GM18870 (cell line): Measurements from ENCODE around the gene XPNPEP3.

Experiments
- ATAC-seq: cut with Tn5 transposase; IDR thresholded peaks from one replicate; pipeline ENCODE4 v1.9.1; 2021; ENCODE audit warnings: moderate library complexity; ENCODE audit not compliant: unreplicated experiment

XPNPEP3 gene

DNA sequence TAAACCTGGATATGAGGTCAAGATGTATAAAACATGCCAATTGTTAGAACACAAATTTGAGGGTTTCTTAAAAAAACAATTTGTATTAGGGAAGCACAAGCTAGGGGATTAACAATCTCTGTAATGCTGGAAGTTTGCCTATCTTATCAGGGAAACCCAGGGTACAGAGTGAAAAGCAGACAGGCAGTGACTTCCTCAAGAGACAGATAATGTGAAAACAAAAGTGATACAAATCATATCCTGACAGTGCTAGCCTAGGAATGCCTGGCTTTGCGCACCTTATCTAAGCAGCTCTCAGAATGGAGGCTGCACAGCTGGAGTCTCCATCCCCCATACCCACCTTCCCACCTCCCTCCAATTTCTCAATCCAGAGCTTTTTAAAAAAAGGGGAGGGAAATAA, 71.7 kb downstream of the XPNPEP3 start:
- ATAC-seq: no peak

DNA sequence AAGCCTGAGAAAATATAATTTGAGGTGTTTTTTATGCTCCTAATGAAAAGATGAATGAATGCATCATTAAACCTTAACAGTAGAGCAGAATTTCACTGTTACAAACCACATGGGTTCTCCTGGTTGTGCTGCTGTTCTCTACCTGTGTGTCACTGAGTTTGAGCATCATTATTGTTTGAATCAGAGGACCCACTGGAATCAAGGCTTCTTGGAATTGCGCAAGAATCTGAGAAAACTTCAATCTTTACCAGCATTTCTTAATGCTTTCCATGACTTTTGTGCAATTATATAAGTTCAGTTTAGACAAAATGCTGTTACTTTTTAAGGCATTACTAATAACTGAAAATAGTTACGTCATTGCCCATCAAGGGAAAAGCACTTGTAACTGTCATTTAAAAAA, 75.4 kb downstream of the XPNPEP3 start:
- ATAC-seq: no peak

DNA sequence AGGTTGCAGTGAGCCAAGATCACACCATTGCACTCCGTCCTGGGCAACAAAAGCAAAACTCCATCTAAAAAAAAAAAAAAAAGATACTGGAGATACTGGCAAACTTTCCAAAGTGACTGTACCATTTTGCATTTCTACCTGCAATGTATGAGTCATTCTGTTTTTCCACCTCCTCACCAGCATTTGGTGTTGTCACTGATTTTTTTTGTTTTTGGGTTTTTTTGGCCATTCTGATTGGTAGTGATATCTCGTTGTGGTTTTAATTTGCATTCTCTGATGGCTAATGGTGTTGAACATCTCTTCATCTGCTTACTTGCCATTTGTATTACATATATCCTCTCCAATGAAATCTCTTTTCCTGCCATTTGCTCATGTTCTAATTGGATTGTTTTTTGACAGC, 82.3 kb downstream of the XPNPEP3 start:
- no peak for ATAC-seq

DNA sequence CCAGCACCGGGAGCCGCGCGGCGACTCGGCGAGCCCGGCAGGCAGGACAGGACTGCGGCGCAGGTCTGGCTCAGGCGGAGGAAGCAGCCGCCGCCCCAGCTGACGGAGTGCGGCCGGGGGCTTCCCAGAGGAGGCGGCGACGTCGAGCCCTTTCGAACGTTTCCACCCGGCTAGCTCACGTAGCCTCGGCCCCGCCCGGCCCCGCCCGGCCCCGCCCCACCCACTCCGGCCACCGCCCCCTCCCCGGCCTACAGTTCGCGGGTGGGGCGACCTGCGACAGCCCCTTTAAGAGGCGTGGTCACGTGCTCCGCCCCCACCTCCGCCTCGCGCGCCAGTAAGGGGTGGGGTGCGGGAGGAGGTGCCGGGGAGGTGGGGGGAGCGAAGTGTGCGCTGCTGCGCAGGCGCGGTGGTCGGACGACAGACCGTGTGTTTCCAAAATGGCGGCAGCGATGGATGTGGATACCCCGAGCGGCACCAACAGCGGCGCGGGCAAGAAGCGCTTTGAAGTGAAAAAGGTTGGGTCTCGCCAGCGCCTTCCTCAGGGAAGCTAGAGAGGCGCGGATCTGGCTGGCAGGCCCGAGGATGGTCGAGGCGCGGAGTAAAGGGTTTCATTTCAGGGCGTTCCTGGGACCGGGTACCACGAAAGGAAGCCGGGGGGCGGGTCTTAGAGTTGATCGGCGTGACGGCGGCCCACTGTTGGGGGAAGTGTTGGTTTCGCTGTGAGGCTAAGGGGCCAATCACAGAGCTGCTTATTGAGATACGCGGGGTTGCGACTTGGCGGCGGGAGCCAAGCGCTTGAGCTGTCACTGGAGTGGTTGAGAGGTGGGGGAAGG, 94.2 kb downstream of the XPNPEP3 start, which contains the start of gene RBX1:
TSS of gene RBX1 (plus strand) at position 417 of the 833 bp plus-strand sequence. CDS start at position 438, 21 bp downstream.
- peak; percentile 76 for ATAC-seq

DNA sequence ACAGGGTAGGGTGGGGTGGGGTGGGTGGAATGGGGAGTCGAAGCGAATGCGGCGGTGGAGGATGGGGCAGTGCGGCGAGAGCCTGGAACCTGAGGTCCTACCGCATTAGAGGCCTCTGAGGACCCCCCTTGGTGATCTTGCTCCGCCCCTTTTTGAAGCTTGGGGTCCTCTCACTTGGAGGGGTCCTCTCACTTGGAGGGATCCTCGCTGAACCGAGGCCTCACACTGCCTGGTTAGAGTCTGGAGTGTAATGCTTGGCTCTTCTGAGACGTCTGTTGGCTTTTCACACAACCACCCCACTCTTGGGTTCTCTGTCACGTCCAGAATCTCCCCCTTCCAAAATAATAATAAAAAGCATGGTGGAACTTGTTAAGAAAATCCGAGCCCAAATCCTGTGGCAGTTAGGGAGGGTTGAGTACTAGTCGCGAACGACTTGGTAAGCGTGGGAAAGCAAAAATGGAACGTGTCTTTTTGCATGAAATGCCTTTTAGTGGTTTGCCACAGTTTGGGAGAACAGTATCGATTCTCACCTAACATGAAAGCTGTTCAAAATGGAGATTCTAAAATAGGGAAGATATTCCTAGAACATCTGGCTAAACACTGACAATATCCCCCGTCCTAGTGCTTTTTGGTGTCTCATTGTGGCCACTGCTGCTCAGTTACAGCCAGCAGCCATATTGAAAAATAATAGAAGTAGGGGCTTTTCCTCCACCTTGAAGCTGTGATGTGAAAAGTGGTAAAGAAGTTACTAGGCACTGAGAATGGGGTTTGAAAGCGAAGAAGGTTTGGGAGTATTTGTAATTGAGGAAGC, 95.1 kb downstream of the XPNPEP3 start:
- no peak for ATAC-seq

DNA sequence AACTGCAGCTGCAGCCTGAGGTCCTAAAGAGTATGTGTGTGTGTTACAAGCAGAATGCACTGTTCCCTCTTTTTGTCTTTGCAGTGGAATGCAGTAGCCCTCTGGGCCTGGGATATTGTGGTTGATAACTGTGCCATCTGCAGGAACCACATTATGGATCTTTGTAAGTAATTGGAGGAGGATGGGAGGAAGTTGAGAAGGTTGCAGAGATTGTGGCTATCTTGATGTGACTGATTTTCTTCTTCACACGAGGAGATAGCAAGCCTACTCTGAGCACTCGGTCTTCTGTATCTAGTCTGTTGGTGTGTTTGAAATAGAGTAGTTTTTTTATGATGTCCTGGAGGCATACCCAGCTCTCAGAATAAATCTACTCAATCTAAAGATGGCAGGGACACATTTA, 96.5 kb downstream of the XPNPEP3 start:
- no peak for ATAC-seq

DNA sequence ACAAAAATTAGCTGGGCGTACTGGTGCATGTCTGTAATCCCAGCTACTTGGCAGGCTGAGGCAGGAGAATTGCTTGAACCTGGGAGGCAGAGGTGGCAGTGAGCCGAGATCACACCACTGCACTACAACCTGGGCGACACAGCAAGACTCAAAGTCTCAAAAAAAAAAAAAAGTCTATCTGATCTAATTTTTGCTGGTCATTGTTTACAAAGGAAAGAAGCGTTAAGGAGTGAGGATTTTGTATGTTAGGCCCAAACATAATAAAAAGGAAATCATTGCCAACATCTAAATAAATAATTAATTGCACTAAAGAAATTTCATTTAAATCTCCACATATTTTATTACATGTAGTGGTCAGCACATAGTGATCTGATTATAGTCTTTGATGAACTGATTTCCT, 97.2 kb downstream of the XPNPEP3 start:
- no peak for ATAC-seq

DNA sequence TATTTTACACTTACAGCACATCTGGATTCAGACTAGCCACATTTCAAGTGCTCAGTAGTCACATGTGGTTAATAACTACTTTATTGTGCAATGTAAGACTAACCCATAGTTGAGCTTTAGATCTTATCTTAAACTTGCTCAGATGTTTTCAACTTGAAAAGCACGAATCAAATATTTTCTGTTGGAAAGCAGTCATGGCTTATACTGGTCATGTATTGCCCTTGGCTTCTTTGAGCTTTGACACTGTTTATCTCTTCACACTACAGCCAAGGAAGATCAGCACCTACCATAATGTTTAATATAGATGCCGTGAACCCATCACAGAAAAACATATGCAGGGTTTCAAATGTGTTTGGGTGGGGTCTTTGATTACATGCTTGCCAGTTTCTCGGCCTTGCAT, 98.6 kb downstream of the XPNPEP3 start:
- no peak for ATAC-seq

DNA sequence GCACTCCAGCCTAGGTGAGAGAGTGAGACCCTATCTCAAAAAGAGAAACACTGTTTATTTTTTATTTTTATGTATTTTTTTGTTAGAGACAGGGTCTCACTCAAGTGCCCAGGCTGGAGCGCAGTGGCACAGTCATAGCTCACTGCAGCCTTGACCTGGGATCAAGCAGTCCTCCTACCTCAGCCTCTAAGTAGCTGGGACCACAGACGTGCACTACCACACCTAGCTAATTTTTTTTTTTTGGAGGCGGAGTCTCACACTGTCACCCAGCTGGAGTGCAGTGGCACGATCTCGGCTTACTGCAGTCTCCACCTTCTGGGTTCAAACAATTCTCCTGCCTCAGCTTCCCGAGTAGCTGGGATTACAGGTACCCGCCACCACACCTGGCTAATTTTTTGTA, 100.7 kb downstream of the XPNPEP3 start:
- ATAC-seq: no peak

DNA sequence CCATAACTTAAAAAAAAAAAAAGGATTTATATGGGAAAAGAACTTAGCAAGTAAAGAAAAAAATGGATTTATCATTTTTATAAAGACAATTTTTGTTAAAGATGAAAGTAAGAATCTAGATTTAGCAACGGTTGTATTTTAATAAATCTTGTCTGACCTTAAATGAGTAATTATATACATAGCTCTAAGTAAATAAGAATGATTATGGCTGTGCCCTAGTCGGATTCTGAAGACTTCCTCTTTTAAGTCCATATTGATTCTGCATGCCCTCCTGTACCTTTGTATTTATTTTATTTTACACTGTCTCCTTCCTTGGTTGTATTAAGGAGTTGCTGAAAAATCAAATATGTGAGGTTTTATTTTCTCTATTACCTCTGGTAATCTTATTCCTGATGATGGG, 101.4 kb downstream of the XPNPEP3 start:
- ATAC-seq: no peak

DNA sequence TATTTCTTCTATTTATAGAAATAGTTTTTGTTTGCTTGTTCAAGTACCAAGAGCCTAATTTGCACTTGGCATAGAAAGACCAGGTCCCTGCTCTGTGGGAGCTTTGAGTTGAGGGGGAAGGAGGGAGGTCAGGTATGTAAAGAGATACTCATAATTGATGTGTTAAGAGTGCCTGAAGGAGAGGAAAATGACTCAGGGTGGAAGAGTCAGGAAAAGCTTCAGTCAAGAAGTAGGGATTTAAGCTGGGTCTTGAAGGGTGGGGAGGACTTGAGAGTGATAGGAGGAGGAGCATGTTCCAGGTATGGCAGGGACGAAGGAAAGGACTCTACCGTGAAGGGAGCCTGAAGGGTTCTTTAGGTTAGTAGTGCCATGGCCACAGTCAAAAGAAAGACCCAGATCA, 103.2 kb downstream of the XPNPEP3 start:
- ATAC-seq: no peak

DNA sequence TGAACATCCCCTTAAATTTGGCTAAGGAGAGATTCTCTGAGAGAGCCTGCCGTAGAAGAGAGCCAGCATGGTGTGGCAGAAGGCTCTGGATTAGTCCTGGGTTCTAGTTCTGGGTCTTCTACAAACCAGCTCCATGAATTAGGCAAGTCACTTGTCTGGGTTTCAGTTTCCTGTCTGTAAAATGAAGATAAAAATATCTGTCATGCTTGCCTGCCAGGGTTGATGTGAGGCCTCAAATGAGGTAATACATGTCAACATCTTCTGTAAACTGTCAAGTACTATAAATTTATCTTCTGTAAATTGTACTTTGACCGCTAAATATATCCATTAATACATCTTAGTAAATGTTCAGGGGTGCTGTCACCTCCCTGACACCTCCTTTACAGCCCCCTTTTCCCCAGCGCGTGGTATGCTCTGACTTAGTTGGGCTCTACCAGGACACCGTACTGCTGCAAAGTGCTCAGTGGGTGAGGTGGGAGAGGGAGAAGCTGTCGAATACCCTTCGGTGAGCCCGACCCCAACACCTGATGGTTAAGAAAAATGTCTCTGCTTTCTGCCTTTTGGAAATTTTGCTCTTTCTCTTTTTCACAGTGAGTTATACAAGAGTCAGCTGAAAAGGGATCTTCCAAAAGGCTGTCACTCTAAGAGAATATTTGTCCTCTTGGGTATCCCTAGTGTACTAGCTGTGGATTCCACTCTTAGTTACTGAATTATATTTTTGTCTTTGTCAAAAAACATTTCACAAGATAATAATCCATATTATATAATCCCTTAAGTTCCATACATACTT, 109.2 kb downstream of the XPNPEP3 start:
- ATAC-seq: no peak

DNA sequence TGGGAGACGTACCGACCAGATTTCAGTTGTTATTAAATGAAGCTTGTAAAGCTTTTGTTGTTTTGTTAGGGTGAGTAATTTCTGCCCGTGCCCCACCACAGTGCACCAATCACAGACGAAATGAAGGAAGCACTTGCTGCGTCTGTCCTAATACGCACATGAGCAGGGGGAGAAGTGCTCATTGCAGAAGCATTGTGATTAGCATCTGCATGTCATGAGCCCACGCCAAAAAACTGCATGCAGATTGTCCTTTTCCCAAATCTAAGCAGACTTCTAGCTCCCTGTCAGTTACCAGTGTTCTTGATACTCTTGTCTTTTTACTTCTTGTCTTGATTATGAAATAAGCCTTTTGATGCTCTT, 109.8 kb downstream of the XPNPEP3 start:
- ATAC-seq: no peak

DNA sequence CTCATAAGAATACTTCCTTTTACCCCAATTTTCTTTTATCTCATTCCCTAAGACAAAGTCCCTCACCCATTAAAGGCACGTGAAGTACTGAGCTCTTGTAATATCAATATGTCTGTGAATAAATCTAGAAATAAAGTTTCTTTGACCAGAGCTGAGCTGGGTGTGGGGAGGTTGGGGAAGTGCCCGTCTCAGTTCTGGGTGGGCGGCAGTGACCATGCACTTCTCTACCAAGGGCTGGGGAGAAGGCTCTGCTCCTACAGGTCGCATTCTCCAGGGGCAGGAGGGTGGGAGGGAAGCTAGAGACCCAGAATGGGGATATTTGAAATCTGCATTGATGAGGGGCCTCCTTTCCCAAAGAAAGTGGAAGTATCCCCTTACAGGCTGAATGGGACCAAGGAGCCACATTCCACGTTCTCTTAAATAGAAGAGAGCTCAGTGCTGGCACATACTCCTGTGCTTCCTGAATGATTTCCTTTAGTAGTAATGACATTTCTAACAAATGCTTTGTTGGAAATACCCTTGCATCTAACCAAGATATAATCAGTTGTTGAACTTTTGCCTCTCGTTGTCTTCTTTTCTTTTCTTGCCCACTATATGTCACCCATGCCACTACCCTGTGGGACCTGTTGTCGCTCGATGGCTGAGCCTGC, 110.3 kb downstream of the XPNPEP3 start:
- no peak for ATAC-seq

DNA sequence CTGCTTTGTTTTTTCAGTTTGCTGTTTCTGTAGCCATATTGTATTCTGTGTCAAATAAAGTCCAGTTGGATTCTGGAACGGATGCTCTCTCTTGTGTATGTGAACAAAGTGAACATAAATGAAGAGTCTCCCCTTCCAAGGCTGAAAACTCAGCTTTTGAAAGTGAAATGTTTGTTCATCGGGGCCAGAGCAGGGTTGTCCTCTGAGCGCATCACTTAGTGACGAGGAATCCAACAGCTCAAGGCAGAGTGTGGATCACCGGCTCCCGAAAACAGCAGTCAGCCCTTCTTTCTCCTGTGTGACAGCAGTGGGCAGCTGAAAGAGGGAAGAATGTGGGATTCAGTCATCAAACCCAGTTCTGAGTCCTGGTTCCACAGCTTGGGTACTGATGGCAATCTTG, 115.6 kb downstream of the XPNPEP3 start:
- ATAC-seq: no peak

DNA sequence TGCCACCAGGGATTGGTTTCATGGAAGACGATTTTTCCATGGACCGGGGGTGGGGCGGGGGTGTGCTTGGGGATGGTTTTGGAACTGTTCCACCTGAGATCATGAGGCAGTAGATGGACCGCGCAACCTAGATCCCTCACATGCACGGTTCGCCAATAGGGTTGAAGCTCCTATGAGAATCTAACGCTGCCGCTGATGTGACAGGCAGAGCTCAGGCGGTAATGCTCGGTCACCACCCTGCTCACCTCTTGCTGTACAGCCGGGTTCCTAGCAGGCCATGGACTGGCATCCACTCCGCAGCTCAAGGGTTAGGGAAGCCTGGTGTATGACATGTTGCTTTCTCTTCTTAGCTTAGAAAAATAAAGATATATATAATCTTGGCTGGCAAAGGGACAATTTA, 116.2 kb downstream of the XPNPEP3 start:
- ATAC-seq: no peak

DNA sequence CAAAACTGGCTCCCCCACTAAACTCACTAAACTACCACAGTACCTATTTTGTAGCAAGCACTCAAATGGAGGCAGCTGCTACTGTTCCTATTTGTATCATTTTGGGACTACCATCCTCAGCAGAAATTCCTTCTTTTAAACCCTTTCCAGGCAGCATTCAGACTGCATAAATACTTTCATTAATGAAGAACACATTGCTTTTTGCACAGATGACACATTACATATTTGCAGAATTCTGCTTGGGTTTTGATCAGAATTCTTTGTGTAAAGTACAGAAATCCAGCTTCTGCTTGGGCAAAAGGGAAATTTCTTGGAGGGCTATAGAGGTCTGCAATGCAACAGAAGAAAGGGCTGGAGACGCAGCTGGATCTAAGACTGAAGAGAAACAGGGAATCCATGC, 118.4 kb downstream of the XPNPEP3 start:
- no peak for ATAC-seq

DNA sequence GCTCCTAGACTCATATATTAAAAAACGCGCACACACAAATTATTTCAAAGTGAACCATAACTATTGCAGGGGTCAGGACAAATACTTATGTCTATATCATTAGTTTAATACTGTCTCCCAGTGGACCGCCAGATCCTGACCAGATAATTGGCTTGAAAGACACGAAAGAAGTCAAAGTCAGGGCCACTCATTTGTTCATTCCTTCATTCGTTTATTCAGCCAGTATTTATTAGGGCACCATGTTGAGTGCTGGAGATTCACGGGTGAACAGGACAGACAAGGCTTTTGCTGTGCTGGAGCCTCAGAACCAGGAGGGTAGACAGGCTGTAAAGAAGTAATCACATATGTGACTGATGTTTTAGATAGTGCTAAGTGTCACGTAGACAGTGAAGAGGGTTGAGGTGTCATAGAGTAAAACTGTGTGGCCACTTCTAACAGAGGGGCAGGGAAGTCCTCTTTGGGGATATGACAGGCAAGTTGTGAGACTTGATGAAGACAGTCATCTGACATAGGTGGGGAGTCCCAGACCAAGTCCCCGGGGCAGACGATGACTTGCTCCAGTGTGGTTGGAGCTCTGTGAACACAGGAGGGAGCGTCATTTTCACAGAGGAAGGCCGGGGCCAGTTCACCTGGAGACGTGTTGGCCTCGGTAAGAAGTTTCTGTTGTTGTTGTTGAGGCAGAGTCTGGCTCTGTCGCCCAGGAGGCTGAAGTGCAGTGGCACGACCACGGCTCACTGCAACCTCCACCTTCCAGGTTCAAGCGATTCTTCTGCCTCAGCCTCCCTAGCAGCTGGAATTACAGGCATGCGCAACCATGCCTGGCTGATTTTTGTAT, 120.1 kb downstream of the XPNPEP3 start:
- ATAC-seq: no peak

DNA sequence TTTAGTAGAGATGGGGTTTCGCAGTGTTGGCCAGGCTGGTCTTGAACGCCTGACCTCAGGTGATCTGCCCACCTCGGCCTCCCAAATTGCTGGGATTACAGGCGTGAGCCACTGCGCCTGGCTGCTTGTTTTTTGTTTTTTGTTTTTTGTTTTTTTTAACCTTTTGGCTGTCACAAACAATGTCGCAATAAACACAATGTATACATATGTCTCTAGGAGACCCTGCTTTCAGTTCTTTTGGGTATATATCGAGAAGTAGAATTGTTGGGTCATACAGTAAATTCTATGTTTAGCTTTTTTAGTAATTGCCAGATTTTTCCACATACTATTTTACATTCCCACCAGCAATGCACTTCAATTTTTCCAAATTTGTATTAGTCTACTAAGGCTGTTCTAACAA, 122.2 kb downstream of the XPNPEP3 start:
- ATAC-seq: no peak

DNA sequence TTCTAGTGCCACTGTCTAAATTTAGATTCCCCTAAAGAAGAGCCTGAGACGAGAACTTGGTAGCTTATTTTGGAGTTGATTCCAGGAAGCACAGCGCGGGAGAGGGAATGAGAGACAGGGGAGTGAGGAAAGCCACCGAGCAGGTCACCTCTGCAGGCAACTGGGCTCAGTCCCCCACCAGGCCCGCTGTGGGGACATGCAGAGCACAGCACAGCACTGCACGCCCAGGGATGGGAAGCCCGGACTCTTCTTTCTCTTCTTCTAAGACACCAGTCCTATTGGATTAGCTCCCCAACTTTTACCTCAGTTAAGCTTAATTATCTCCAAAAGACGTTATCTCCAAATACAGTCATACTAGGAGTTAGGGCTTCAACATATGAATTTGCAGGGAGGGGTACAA, 122.9 kb downstream of the XPNPEP3 start:
- ATAC-seq: no peak
